Measurements from ENCODE around the gene ADAM8. TPM values are rescaled to one million over a fixed set of nuclear protein-coding genes. Genes with fewer than 3 reads are reported as not detected.

ADAM8 gene
- total and polyA plus RNA-seq, 10 of the 15 experiments (the other 5 are each of a cell fraction or from before 2014, with no cell fraction given) = 0.37 to 92.7 (median 21.7) TPM

DNA sequence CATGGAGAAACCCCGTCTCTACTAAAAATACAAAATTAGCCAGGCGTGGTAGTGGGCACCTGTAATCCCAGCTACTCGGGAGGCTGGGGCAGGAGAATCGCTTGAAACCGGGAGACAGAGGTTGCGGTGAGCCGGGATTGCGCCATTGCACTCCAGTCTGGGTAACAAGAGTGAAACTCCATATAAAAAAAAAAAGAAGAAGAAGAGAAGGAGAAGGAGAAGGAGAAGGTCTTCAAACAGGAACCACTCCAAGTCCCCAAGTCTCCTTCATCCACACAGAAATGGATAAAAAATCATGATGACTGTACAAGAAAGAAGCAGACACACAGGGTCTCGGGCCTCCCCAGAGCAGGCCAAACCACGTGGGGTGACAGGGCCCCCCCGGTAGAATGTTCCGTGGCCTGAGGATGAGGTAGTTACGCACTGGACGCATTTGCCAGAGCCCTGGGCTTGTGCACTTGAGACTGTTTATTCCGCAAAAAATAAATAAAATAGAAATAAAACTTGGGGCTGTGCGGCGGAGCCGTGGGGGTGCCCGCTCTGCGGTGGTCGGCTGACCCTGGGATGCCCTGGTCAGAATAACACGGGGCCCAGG, 23.2 kb downstream of the ADAM8 start:
- no peak overlapping the region for H3K27ac ChIP-seq (ENCODE audit: control insufficient read depth, insufficient read depth)
- no peak for ATAC-seq
- H3K4me2 ChIP-seq (ENCODE audit: control insufficient read depth, insufficient read depth) = no peak overlapping the region
- intact Hi-C loops (cut with micrococcal nuclease; ENCODE audit: unreplicated experiment) = no loop called here
- no TSS peak for BruUV-seq (replicated peaks)
- no peak for DNase-seq (ENCODE audit: low read depth, low spot score)
- no peaks in the 10 kb centered on the region for H3K27me3 ChIP-seq (replicated peaks in 1 of 2; ENCODE audit: control insufficient read depth in 2 of 2, insufficient read depth in 2 of 2, low read length in 1 of 2)
- ChIA-PET RAD21 (ENCODE audit: unreplicated experiment) (no interaction called here), SMC1A (ENCODE audit: uncharacterized antibody, unreplicated experiment) (no interaction called here), CTCF (no interaction called here), POLR2A (no interaction called here)
- no peak overlapping the region for H3K4me3 ChIP-seq
- no peaks in the 10 kb centered on the region for H4K20me1 ChIP-seq (ENCODE audit: control insufficient read depth, insufficient read depth)
- no peak overlapping the region for H3K9ac ChIP-seq (ENCODE audit: control insufficient read depth, insufficient read depth, low read length)
- H3K4me1 ChIP-seq (ENCODE audit: control insufficient read depth, insufficient read depth, low read length) = peaks cover 15% of the 10 kb centered on the region
- FAIRE-seq = no peak
- H3K79me2 ChIP-seq (ENCODE audit: control insufficient read depth, insufficient read depth, low read length) = no peaks in the 10 kb centered on the region
- 63% methylated on average over 22 of the region's 22 CpGs for WGBS (ENCODE audit: insufficient coverage, insufficient replicate concordance, low lambda C conversion rate, missing lambda C conversion rate)
- H3K9me3 ChIP-seq (replicated peaks; ENCODE audit: control insufficient read depth, insufficient read depth, low read length) = no peaks in the 10 kb centered on the region
- no peak overlapping the region for H2AFZ ChIP-seq (ENCODE audit: control insufficient read depth, low read depth, low read length)
- H3K36me3 ChIP-seq (ENCODE audit: control insufficient read depth in 2 of 2, insufficient read depth in 2 of 2, low read length in 1 of 2) = no peaks in the 10 kb centered on the region
- in situ Hi-C loops (cut with MboI) = no loop called here
- TF ChIP-seq, protein P1, sequence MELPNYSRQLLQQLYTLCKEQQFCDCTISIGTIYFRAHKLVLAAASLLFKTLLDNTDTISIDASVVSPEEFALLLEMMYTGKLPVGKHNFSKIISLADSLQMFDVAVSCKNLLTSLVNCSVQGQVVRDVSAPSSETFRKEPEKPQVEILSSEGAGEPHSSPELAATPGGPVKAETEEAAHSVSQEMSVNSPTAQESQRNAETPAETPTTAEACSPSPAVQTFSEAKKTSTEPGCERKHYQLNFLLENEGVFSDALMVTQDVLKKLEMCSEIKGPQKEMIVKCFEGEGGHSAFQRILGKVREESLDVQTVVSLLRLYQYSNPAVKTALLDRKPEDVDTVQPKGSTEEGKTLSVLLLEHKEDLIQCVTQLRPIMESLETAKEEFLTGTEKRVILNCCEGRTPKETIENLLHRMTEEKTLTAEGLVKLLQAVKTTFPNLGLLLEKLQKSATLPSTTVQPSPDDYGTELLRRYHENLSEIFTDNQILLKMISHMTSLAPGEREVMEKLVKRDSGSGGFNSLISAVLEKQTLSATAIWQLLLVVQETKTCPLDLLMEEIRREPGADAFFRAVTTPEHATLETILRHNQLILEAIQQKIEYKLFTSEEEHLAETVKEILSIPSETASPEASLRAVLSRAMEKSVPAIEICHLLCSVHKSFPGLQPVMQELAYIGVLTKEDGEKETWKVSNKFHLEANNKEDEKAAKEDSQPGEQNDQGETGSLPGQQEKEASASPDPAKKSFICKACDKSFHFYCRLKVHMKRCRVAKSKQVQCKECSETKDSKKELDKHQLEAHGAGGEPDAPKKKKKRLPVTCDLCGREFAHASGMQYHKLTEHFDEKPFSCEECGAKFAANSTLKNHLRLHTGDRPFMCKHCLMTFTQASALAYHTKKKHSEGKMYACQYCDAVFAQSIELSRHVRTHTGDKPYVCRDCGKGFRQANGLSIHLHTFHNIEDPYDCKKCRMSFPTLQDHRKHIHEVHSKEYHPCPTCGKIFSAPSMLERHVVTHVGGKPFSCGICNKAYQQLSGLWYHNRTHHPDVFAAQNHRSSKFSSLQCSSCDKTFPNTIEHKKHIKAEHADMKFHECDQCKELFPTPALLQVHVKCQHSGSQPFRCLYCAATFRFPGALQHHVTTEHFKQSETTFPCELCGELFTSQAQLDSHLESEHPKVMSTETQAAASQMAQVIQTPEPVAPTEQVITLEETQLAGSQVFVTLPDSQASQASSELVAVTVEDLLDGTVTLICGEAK (IDR thresholded peaks at IDR 0.05; ENCODE audit: borderline replicate concordance) = no peak
- TF ChIP-seq CEBPB (IDR thresholded peaks at IDR 0.05; ENCODE audit: borderline replicate concordance in 1 of 2, low read depth in 2 of 2, low read length in 2 of 2) = no peak
- no peak for TF ChIP-seq YBX1 (IDR thresholded peaks at IDR 0.05)
- TF ChIP-seq BMI1 (IDR thresholded peaks at IDR 0.05; ENCODE audit: borderline replicate concordance) = no peak
- TF ChIP-seq CHD4 (IDR thresholded peaks at IDR 0.05) = no peak
- TF ChIP-seq SIX5 (IDR thresholded peaks at IDR 0.05; ENCODE audit: low read depth, low read length, severe bottlenecking) = no peak
- TF ChIP-seq, protein P2, sequence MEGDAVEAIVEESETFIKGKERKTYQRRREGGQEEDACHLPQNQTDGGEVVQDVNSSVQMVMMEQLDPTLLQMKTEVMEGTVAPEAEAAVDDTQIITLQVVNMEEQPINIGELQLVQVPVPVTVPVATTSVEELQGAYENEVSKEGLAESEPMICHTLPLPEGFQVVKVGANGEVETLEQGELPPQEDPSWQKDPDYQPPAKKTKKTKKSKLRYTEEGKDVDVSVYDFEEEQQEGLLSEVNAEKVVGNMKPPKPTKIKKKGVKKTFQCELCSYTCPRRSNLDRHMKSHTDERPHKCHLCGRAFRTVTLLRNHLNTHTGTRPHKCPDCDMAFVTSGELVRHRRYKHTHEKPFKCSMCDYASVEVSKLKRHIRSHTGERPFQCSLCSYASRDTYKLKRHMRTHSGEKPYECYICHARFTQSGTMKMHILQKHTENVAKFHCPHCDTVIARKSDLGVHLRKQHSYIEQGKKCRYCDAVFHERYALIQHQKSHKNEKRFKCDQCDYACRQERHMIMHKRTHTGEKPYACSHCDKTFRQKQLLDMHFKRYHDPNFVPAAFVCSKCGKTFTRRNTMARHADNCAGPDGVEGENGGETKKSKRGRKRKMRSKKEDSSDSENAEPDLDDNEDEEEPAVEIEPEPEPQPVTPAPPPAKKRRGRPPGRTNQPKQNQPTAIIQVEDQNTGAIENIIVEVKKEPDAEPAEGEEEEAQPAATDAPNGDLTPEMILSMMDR (IDR thresholded peaks at IDR 0.05 in 2 of 3, conservative IDR thresholded peaks at IDR 0.05 in 1 of 3; ENCODE audit: control insufficient read depth in 2 of 3, extremely low read depth in 1 of 3, insufficient read depth in 1 of 3, low read depth in 3 of 3, low read length in 3 of 3) = no peak
- TF ChIP-seq, protein P3, sequence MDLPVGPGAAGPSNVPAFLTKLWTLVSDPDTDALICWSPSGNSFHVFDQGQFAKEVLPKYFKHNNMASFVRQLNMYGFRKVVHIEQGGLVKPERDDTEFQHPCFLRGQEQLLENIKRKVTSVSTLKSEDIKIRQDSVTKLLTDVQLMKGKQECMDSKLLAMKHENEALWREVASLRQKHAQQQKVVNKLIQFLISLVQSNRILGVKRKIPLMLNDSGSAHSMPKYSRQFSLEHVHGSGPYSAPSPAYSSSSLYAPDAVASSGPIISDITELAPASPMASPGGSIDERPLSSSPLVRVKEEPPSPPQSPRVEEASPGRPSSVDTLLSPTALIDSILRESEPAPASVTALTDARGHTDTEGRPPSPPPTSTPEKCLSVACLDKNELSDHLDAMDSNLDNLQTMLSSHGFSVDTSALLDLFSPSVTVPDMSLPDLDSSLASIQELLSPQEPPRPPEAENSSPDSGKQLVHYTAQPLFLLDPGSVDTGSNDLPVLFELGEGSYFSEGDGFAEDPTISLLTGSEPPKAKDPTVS (IDR thresholded peaks at IDR 0.05; ENCODE audit: low read depth, low read length) = no peak
- no peak for TF ChIP-seq CREM (IDR thresholded peaks at IDR 0.05; ENCODE audit: low read depth)
- no peak for TF ChIP-seq YY1 (IDR thresholded peaks at IDR 0.05; ENCODE audit: low read depth, low read length)
- TF ChIP-seq ETV6 (conservative IDR thresholded peaks at IDR 0.05 in 1 of 2, IDR thresholded peaks at IDR 0.05 in 1 of 2; ENCODE audit: borderline replicate concordance in 1 of 2, low read depth in 1 of 2) = no peak
- TF ChIP-seq, protein P4, sequence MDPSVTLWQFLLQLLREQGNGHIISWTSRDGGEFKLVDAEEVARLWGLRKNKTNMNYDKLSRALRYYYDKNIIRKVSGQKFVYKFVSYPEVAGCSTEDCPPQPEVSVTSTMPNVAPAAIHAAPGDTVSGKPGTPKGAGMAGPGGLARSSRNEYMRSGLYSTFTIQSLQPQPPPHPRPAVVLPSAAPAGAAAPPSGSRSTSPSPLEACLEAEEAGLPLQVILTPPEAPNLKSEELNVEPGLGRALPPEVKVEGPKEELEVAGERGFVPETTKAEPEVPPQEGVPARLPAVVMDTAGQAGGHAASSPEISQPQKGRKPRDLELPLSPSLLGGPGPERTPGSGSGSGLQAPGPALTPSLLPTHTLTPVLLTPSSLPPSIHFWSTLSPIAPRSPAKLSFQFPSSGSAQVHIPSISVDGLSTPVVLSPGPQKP (IDR thresholded peaks at IDR 0.05; ENCODE audit: low read depth, low read length) = no peak
- TF ChIP-seq NBN (IDR thresholded peaks at IDR 0.05) = no peak
